SK-N-SH treated with all-trans-retinoic acid at 6 μM for 48 hours (cell line): ENCODE results near the gene INO80B.

Experiments
- ATAC-seq: fragments of 200-7000 bp; cut with Tn5 transposase; 3 replicates; pipeline ENCODE4 v1.9.1; 2020; ENCODE audit warnings: mild to moderate bottlenecking, moderate library complexity
- BACH2 ChIP-seq: fragments of 250-450 bp; sonication (Bioruptor Pico); IDR thresholded peaks from 2 replicates; pipeline ENCODE4 v1.9.0; 2021; ENCODE audit warnings: mild to moderate bottlenecking, borderline replicate concordance
- GLIS3 ChIP-seq: fragments of 250-450 bp; sonication (Bioruptor Pico); IDR thresholded peaks from 2 replicates; pipeline ENCODE4 v1.5.0; 2020; ENCODE audit warnings: mild to moderate bottlenecking, moderate library complexity
- ISL1 ChIP-seq: fragments of 250-450 bp; sonication (Bioruptor Pico); IDR thresholded peaks from 2 replicates; pipeline ENCODE4 v2.1.2; 2022; ENCODE audit warnings: mild to moderate bottlenecking, moderate library complexity
- OSR1 ChIP-seq: fragments of 250-450 bp; sonication (Bioruptor Pico); IDR thresholded peaks from 2 replicates; pipeline ENCODE4 v1.8.0; 2022; ENCODE audit warnings: moderate library complexity, mild to moderate bottlenecking, inconsistent platforms
- PPARA ChIP-seq: fragments of 250-450 bp; sonication (Bioruptor Pico); IDR thresholded peaks from 2 replicates; pipeline ENCODE4 v1.5.0; 2020; ENCODE audit warnings: mild to moderate bottlenecking, borderline replicate concordance
- RARB ChIP-seq: fragments of 250-450 bp; sonication (Bioruptor Pico); IDR thresholded peaks from 2 replicates; pipeline ENCODE4 v1.8.0; 2021; ENCODE audit warnings: mild to moderate bottlenecking, moderate library complexity
- SNAI2 ChIP-seq: fragments of 250-450 bp; sonication (Bioruptor Pico); IDR thresholded peaks from 2 replicates; pipeline ENCODE4 v1.5.0; 2020; ENCODE audit warnings: mild to moderate bottlenecking, moderate library complexity
- TCF4 ChIP-seq: fragments of 250-450 bp; sonication (Bioruptor Pico); IDR thresholded peaks from 2 replicates; pipeline ENCODE4 v1.8.0; 2021; ENCODE audit warnings: mild to moderate bottlenecking, moderate library complexity, borderline replicate concordance
- TOX ChIP-seq: fragments of 250-450 bp; sonication (Bioruptor Pico); IDR thresholded peaks from 2 replicates; pipeline ENCODE4 v1.8.0; 2021; ENCODE audit warnings: mild to moderate bottlenecking, moderate library complexity, borderline replicate concordance
- ZC3H10 ChIP-seq: fragments of 250-450 bp; sonication (Bioruptor Pico); IDR thresholded peaks from 2 replicates; pipeline ENCODE4 v1.5.1; 2021; ENCODE audit warnings: mild to moderate bottlenecking, moderate library complexity
- ZFP30 ChIP-seq: fragments of 450-650 bp; formaldehyde crosslinking; IDR thresholded peaks from 2 replicates; pipeline ENCODE4 v1.5.0; 2022; ENCODE audit warnings: mild to moderate bottlenecking, moderate library complexity
- ZNF70 ChIP-seq: fragments of 450-650 bp; formaldehyde crosslinking; IDR thresholded peaks from 2 replicates; pipeline ENCODE4 v1.5.0; 2020; ENCODE audit warnings: mild to moderate bottlenecking, moderate library complexity
- ZNF8 ChIP-seq: fragments of 450-650 bp; formaldehyde crosslinking; IDR thresholded peaks from 2 replicates; pipeline ENCODE4 v1.5.0; 2020; ENCODE audit warnings: mild to moderate bottlenecking, moderate library complexity
- TF ChIP-seq, protein P1 (sequence below): fragments of 250-450 bp; sonication (Bioruptor Pico); IDR thresholded peaks from 2 replicates; pipeline ENCODE4 v1.8.0; 2021; ENCODE audit warnings: low read depth, mild to moderate bottlenecking, moderate library complexity, borderline replicate concordance
- TF ChIP-seq, protein P2 (sequence below): fragments of 250-450 bp; sonication (Bioruptor Pico); IDR thresholded peaks from 2 replicates; pipeline ENCODE4 v1.5.1; 2020; ENCODE audit warnings: low read depth, mild to moderate bottlenecking, moderate library complexity
- TF ChIP-seq, protein P3 (sequence below): fragments of 250-450 bp; sonication (Bioruptor Pico); IDR thresholded peaks from 2 replicates; pipeline ENCODE4 v1.8.0; 2020; ENCODE audit warnings: mild to moderate bottlenecking, moderate library complexity, borderline replicate concordance
- TF ChIP-seq, protein P4 (sequence below): fragments of 250-450 bp; sonication (Bioruptor Pico); IDR thresholded peaks from 2 replicates; pipeline ENCODE4 v1.5.1; 2021; ENCODE audit warnings: mild to moderate bottlenecking, moderate library complexity
- TF ChIP-seq, protein P5 (sequence below): fragments of 250-450 bp; sonication (Bioruptor Pico); IDR thresholded peaks from 2 replicates; pipeline ENCODE4 v1.5.0; 2020; ENCODE audit warnings: mild to moderate bottlenecking, moderate library complexity

Gene INO80B

DNA sequence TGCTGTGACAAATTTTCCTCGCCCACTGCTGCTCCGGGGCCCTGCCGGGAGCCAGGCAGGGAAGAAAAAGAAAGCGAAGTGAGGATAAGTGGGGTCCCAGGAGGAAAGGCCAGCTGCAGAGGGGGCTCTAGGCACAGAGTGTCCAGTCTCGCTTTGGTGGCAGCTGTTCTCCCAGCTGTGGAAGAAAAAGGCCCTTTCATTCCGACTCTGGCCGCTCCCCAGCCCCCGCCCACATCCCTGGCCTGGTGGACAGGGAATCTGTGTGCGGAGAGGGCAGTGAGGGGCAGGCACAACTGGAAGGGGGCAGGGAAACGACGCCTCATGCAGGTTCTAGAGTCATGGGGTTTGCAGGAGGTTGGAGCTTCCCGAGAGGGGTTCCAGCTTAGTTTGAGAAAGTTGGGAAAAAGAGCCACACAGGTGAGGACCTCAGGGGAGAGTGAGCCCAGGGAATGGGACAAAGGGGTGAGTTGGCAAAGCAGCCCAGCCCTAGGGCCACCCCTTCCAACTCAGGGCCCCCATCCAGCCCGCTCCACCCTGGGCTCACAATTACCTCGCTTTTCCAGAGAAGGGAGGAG, 15.0 kb upstream of the INO80B start:
- TF ChIP-seq RARB (CRISPR knock-in tag), result no peak
- TF ChIP-seq TCF4 (CRISPR knock-in tag), result no peak
- TF ChIP-seq ZNF70 (CRISPR knock-in tag), result no peak
- TF ChIP-seq, protein P1, sequence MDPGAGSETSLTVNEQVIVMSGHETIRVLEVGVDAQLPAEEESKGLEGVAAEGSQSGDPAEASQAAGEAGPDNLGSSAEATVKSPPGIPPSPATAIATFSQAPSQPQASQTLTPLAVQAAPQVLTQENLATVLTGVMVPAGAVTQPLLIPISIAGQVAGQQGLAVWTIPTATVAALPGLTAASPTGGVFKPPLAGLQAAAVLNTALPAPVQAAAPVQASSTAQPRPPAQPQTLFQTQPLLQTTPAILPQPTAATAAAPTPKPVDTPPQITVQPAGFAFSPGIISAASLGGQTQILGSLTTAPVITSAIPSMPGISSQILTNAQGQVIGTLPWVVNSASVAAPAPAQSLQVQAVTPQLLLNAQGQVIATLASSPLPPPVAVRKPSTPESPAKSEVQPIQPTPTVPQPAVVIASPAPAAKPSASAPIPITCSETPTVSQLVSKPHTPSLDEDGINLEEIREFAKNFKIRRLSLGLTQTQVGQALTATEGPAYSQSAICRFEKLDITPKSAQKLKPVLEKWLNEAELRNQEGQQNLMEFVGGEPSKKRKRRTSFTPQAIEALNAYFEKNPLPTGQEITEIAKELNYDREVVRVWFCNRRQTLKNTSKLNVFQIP (CRISPR knock-in tag), result no peak
- TF ChIP-seq, protein P2, sequence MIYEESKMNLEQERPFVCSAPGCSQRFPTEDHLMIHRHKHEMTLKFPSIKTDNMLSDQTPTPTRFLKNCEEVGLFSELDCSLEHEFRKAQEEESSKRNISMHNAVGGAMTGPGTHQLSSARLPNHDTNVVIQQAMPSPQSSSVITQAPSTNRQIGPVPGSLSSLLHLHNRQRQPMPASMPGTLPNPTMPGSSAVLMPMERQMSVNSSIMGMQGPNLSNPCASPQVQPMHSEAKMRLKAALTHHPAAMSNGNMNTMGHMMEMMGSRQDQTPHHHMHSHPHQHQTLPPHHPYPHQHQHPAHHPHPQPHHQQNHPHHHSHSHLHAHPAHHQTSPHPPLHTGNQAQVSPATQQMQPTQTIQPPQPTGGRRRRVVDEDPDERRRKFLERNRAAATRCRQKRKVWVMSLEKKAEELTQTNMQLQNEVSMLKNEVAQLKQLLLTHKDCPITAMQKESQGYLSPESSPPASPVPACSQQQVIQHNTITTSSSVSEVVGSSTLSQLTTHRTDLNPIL (CRISPR knock-in tag), result no peak
- TF ChIP-seq BACH2 (CRISPR knock-in tag), result no peak
- no peak for TF ChIP-seq TOX (CRISPR knock-in tag)
- TF ChIP-seq ISL1, result no peak
- no peak for TF ChIP-seq ZNF8 (CRISPR knock-in tag)
- TF ChIP-seq, protein P3, sequence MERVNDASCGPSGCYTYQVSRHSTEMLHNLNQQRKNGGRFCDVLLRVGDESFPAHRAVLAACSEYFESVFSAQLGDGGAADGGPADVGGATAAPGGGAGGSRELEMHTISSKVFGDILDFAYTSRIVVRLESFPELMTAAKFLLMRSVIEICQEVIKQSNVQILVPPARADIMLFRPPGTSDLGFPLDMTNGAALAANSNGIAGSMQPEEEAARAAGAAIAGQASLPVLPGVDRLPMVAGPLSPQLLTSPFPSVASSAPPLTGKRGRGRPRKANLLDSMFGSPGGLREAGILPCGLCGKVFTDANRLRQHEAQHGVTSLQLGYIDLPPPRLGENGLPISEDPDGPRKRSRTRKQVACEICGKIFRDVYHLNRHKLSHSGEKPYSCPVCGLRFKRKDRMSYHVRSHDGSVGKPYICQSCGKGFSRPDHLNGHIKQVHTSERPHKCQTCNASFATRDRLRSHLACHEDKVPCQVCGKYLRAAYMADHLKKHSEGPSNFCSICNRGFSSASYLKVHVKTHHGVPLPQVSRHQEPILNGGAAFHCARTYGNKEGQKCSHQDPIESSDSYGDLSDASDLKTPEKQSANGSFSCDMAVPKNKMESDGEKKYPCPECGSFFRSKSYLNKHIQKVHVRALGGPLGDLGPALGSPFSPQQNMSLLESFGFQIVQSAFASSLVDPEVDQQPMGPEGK (CRISPR knock-in tag), result no peak
- no peak for TF ChIP-seq PPARA (CRISPR knock-in tag)
- TF ChIP-seq ZFP30 (CRISPR knock-in tag), result no peak
- TF ChIP-seq, protein P4, sequence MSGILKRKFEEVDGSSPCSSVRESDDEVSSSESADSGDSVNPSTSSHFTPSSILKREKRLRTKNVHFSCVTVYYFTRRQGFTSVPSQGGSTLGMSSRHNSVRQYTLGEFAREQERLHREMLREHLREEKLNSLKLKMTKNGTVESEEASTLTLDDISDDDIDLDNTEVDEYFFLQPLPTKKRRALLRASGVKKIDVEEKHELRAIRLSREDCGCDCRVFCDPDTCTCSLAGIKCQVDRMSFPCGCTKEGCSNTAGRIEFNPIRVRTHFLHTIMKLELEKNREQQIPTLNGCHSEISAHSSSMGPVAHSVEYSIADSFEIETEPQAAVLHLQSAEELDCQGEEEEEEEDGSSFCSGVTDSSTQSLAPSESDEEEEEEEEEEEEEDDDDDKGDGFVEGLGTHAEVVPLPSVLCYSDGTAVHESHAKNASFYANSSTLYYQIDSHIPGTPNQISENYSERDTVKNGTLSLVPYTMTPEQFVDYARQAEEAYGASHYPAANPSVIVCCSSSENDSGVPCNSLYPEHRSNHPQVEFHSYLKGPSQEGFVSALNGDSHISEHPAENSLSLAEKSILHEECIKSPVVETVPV (CRISPR knock-in tag), result no peak
- no peak for TF ChIP-seq ZC3H10 (CRISPR knock-in tag)
- TF ChIP-seq OSR1, result no peak
- no peak for TF ChIP-seq GLIS3
- TF ChIP-seq SNAI2 (CRISPR knock-in tag), result no peak
- TF ChIP-seq, all 23 proteins: peak for 0
- ATAC-seq, result peak; percentile 81

DNA sequence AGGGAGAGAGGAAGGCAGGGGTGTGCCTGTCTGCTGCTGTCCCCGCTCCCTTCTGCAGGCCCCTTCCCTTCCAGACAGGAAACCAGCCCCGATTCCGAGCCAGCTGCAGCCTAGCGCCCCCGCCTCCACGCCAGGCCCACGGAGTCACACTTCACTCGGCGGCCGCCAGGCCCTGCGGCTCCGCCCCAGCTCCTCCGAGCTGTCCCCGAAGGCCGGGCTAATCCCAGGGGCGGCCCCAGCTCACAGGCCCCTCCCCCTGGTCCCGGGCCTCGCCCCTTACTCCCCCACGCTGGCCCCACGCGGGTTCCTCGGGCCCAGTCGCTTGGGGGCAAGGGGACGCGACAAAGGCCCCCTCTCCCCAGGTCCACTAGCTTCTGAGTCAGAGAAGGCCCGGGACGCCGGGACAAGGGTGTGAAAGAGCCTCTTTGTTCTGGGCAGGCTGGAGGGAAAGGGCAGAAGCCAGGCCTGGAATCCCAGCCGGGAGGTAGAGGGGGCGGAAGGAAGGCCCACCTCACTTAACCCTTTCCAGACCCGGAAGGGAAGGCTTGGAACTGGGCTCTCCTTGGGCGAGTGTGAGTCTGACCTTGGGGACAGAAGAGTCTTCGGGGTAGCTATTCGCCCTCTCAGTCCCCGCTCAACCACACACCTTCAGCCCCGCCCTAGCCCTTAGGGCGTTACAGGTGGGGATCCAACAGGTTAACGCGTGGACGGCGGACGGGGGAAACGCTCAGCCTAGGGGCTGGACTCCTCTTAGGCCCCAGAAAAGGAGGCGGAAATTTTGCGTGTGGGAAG, 14.3 kb upstream of the INO80B start:
- ATAC-seq, result peak; percentile 98
- TF ChIP-seq, protein P1 (CRISPR knock-in tag), result no peak
- TF ChIP-seq, protein P5, sequence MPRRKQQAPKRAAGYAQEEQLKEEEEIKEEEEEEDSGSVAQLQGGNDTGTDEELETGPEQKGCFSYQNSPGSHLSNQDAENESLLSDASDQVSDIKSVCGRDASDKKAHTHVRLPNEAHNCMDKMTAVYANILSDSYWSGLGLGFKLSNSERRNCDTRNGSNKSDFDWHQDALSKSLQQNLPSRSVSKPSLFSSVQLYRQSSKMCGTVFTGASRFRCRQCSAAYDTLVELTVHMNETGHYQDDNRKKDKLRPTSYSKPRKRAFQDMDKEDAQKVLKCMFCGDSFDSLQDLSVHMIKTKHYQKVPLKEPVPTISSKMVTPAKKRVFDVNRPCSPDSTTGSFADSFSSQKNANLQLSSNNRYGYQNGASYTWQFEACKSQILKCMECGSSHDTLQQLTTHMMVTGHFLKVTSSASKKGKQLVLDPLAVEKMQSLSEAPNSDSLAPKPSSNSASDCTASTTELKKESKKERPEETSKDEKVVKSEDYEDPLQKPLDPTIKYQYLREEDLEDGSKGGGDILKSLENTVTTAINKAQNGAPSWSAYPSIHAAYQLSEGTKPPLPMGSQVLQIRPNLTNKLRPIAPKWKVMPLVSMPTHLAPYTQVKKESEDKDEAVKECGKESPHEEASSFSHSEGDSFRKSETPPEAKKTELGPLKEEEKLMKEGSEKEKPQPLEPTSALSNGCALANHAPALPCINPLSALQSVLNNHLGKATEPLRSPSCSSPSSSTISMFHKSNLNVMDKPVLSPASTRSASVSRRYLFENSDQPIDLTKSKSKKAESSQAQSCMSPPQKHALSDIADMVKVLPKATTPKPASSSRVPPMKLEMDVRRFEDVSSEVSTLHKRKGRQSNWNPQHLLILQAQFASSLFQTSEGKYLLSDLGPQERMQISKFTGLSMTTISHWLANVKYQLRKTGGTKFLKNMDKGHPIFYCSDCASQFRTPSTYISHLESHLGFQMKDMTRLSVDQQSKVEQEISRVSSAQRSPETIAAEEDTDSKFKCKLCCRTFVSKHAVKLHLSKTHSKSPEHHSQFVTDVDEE (CRISPR knock-in tag), result 0 out of 2 replicates have a peak, but pooled peaks have one; percentile 23
